ENCODE data around the gene TBC1D32.

- TF ChIP-seq ZNF580 (tag by site-specific recombination; IDR thresholded peaks at IDR 0.05) (no peak), CTCF (tag by site-specific recombination; IDR thresholded peaks at IDR 0.05) (no peak), ZNF629 (tag by site-specific recombination; IDR thresholded peaks at IDR 0.05) (no peak), ZNF121 (tag by site-specific recombination; IDR thresholded peaks at IDR 0.05) (no peak)
Observed at GRCh38 chr6:121171879-121172278, 162.4 kb downstream of the TBC1D32 start.
